ENCODE results near the gene MMP23B.
A peak's percentile ranks its signal among the peaks of the same experiment; 100 is the strongest.
"Not testable (repeated sequence)": the region's sequence is repeated elsewhere in the genome, so short reads cannot be mapped to it uniquely, and the experiment has no call there.

MMP23B gene

GRCh38 chr1:1631782-1632420, at the start of gene MMP23B:
MMP23B (plus strand) TSS chr1:1632173; CDS start chr1:1632219, 46 bp downstream.
- DNase-seq = no peak

- no peak for DNase-seq
These were observed 49.2 kb upstream of the MMP23B start for GRCh38 chr1:1582585-1583346.

GRCh38 chr1:1583347-1584010, 48.5 kb upstream of the MMP23B start:
- DNase-seq = no peak

- DNase-seq = no peak
These were observed 40.5 kb upstream of the MMP23B start for GRCh38 chr1:1591452-1591851.

GRCh38 chr1:1593834-1594601, 38.0 kb upstream of the MMP23B start:
- DNase-seq = no peak

DNA sequence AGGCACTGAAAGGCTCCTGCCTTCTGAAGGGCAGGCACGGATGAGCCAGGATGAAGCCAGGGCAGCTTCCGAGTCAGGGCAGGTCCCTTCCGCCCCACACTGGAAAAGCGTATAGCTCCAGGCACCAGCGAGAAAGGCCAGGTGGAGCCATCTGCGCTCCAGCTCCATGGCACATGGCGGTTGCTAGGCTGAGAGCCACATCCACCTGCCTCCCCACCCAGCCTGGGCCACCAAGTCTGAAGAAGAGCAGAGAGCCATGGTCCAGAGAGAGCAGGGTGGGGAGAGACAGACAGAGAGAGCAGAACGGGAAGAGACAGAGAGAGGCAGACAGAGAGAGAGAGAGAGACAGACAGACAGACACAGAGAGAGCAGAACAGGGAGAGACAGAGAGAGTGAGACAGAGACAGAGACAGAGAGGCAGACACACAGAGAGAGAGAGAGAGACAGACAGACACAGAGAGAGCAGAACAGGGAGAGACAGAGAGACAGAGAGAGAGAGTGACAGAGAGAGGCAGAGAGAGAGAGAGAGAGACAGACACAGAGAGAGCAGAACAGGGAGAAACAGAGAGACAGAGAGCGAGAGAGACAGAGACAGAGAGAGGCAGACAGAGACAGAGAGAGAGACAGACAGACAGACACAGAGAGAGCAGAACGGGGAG, 37.2 kb upstream of the MMP23B start:
- no peak for DNase-seq

- DNase-seq = not testable (repeated sequence)
These were observed 36.6 kb upstream of the MMP23B start for GRCh38 chr1:1595341-1595740.

GRCh38 chr1:1596493-1597274, 35.3 kb upstream of the MMP23B start:
- DNase-seq = no peak

- no peak for DNase-seq
These were observed 34.6 kb upstream of the MMP23B start for GRCh38 chr1:1597275-1597930.

GRCh38 chr1:1598051-1598719, 33.8 kb upstream of the MMP23B start:
- no peak for DNase-seq

DNA sequence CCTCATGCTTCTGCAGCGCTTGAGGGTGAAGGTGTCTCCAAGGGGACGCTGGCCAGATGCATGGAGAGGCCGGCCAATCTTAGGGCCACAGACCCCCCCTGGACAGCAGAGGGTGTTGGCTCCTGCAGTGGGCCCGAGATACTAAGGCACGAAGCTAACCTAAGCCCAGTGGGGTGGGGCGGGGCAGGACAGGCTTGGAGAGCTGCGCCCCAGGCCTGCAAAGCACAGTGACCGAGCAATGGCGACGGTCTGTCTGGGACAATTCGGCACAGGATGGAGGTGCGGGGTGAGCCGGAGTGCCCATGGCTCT, 33.3 kb upstream of the MMP23B start:
- no peak for DNase-seq

GRCh38 chr1:1599030-1599934, 32.7 kb upstream of the MMP23B start:
- DNase-seq = peak; percentile 24

- no peak for DNase-seq
These were observed 31.8 kb upstream of the MMP23B start, which contains the start of gene FNDC10 for GRCh38 chr1:1599935-1600860. FNDC10 (minus strand) TSS chr1:1600135; CDS start chr1:1600015, 120 bp downstream.

GRCh38 chr1:1600861-1601563, 31.0 kb upstream of the MMP23B start:
- DNase-seq = no peak

DNA sequence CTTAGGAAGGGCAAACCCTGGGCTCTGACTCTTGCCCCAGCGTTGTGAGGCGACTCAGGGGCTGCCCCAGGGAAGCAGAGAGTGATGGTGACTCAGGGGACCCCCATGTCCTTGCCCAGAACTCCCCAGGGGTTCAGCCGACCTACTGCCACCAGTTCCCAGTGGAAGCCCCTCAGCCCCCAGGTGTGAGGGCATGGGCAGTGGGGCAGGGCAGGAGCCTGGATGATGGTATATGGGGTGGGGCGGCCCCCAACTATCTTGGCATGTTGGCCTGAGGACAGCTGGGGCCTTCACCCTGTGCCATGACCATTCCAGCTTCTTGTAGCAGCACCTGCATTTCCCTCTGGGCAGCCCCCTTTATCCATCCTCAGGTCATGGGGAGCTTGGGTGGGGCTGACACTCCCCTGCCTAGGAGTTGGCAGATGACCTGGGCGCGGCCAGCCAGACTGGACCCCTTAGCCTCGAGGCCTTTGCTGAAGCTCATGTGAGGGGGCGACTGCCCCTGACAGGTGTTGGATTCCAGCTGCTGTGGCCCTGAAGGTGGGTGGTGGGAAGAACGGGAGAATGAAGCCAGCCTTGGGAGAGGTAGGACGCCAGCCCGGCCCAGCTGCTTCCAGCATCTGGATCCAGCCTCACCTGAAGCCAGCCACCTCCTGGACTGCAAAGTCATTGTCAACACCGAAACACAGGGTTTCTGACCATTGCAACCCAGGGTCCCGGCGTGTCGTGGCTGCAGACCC, 30.2 kb upstream of the MMP23B start:
- DNase-seq = no peak

GRCh38 chr1:1602304-1602967, 29.5 kb upstream of the MMP23B start:
- DNase-seq = no peak

Measured in T1000 (cell line).